HUES48 (cell line): ENCODE data around the gene GMFB.
A peak's percentile ranks its signal among the peaks of the same experiment; 100 is the strongest.

Source experiments
- H3K27ac ChIP-seq: one replicate; pipeline ENCODE4 v1.7.0; 2013; ENCODE audit warnings: low read depth, low read length, inconsistent platforms
- H3K27me3 ChIP-seq: 2 replicates; pipeline ENCODE4 v1.6.1; 2013; ENCODE audit warnings: mild to moderate bottlenecking, low read length; ENCODE audit not compliant: control insufficient read depth, insufficient read depth
- H3K36me3 ChIP-seq: 2 replicates; pipeline ENCODE4 v1.6.1; 2013; ENCODE audit warnings: low read length; ENCODE audit not compliant: control insufficient read depth, insufficient read depth
- H3K4me1 ChIP-seq: 2 replicates; pipeline ENCODE4 v1.6.1; 2013; ENCODE audit warnings: mild to moderate bottlenecking, low read length; ENCODE audit not compliant: control insufficient read depth, insufficient read depth
- H3K4me3 ChIP-seq: 2 replicates; pipeline ENCODE4 v1.5.1; 2013; ENCODE audit warnings: mild to moderate bottlenecking, low read depth, low read length
- H3K9ac ChIP-seq: 2 replicates; pipeline ENCODE4 v1.6.1; 2013; ENCODE audit warnings: mild to moderate bottlenecking, low read depth, low read length, moderate library complexity
- H3K9me3 ChIP-seq: 2 replicates; pipeline ENCODE4 v1.6.1; 2013; ENCODE audit warnings: low read length; ENCODE audit not compliant: control insufficient read depth, insufficient read depth

The GMFB gene

DNA sequence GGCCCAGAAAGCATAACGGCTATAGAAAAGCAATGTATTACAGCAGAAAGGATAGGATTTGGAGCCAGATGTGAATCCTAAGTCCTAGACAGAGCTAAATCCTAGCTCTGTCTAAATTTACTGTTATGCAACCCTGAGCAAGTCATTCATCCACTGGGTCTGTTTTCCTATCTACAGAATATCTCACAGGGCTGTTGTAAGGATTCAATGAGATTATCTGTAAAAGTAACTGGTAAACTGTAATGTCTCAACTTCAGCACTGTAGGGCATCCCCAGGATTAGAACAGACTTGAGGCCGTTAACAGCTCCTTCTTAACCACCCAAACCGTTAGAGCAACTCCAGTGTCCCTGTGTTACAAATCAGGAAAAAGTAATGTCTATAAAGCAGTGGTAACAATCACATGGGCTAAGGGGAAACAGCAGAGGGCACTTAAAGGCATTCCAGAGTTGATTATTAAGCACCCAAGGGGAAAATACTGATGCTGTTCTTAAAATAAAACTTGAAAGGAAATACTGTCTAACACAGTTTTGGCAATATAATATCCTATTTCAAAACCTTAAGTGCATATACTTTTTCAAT, 10.1 kb downstream of the GMFB start:
- no peaks in the 10 kb centered on the region for H3K27me3 ChIP-seq
- no peaks in the 10 kb centered on the region for H3K9me3 ChIP-seq
- no peak overlapping the region for H3K27ac ChIP-seq
- H3K36me3 ChIP-seq = peaks cover 99% of the 10 kb centered on the region
- no peak overlapping the region for H3K4me3 ChIP-seq
- H3K4me1 ChIP-seq = no peaks in the 10 kb centered on the region
- H3K9ac ChIP-seq = no peak overlapping the region

DNA sequence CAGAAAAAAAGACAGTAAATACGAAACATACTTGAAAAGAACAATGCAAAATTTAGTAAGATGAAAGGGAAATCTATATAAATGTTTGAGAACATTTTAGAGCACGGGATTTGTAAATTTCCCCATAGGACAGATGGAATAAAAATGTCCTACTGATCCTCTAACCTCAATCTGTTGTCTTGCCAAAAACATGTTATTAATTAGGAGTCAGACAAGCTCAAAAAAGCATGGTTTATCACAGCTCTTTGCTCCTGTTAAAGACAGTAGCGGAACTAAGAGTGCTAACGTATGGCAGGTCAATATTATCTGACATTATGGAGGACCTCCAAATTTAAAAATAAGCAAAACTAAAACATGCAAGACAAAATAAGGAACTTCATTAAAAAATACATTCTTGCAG, 12.9 kb downstream of the GMFB start:
- Histone ChIP-seq H3K36me3 (peaks cover 73% of the 10 kb centered on the region), H3K4me3 (no peak overlapping the region), H3K27ac (no peak overlapping the region), H3K9me3 (no peaks in the 10 kb centered on the region), H3K27me3 (no peaks in the 10 kb centered on the region), H3K9ac (no peak overlapping the region), H3K4me1 (peaks cover 12% of the 10 kb centered on the region)

DNA sequence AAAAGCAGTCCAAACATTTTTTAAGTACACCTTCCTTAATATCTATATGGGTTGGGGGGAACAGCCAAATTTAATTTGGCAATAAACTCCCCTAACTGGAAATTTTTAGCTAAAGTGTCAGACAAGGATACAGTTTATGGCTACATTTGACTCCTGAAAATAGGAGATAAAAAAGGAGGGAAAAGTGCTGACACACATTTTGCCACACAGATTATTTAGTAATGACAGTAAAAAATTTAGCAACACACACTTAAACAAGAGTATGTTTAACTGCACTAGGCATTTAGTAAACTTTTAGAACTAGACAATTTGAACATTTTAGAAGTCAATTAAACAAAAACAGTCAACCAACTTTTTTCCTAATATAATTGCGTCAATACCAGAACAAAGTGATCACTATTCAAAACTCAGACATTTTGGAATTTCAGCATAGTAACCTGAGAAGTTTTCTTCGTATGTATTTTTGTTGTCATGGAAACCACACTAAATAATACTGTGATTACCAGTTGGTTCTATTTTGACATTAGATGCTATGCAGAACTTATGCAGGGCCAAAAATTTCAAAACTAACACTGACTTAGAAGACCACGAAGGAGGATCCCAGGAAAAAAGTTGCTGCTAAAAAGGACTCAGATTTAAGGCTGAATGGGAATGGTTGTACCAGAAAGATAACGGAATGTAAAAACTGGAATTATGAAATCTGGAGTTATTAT, 13.4 kb downstream of the GMFB start:
- Histone ChIP-seq H3K27me3 (no peaks in the 10 kb centered on the region), H3K9ac (no peak overlapping the region), H3K27ac (no peak overlapping the region), H3K36me3 (peaks cover 67% of the 10 kb centered on the region), H3K4me1 (peaks cover 12% of the 10 kb centered on the region), H3K9me3 (no peaks in the 10 kb centered on the region), H3K4me3 (no peak overlapping the region)

DNA sequence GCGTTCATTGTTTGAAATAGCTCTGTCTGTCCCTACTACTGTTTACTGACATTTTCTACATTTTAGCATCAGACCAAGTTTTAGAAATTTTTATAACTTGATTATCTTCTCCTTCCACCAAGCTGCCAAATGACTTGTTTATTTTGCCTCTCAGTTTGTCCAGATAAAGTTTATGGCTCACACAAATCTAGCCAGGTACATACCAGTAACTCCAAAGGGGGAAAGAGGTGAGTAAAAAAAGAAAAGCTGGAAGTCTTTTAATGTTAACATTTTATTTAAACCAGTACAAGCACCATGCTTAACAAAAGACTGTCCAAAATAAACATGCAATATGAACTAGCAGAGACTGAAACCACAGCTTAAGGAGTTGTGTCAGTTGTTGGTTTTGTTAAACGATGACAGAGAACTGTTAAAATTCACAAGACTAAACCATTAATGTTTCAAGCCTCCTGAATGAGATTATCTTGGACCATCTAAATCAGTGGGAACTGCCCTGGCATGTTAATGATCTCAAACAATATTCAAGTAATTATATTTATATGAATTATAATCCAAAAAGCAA, 14.5 kb downstream of the GMFB start:
- peaks cover 57% of the 10 kb centered on the region for H3K36me3 ChIP-seq
- no peak overlapping the region for H3K27ac ChIP-seq
- no peak overlapping the region for H3K9ac ChIP-seq

DNA sequence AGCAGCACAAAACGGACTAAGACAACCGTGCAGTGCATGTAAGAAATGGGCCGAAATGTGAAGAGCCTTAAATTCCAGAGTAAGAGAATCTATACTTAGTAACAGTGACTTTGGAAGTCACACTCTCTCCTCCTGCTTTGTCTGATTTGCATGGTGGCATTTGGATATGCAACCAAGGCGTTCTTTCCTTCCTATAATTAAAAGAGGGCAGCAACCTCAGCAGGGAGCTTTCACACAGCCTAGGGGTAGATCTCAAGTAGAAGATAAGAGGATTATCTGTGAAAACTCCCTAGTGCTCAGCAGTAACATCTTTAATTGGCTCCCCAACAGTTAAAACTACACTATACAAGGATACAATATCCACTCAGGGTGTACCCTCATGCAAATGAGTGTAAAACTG, 16.5 kb downstream of the GMFB start:
- Histone ChIP-seq H3K27ac (peak overlapping the region; percentile 60), H3K4me1 (peaks cover 12% of the 10 kb centered on the region), H3K36me3 (peaks cover 37% of the 10 kb centered on the region), H3K9ac (no peak overlapping the region), H3K4me3 (no peak overlapping the region), H3K27me3 (no peaks in the 10 kb centered on the region), H3K9me3 (peaks cover 3% of the 10 kb centered on the region; the same call in 1 of the 2 replicates)

More for the DNA sequence above, 14.5 kb downstream of the GMFB start:
- Histone ChIP-seq H3K4me1 (peaks cover 12% of the 10 kb centered on the region), H3K4me3 (no peak overlapping the region), H3K9me3 (no peaks in the 10 kb centered on the region), H3K27me3 (no peaks in the 10 kb centered on the region)

DNA sequence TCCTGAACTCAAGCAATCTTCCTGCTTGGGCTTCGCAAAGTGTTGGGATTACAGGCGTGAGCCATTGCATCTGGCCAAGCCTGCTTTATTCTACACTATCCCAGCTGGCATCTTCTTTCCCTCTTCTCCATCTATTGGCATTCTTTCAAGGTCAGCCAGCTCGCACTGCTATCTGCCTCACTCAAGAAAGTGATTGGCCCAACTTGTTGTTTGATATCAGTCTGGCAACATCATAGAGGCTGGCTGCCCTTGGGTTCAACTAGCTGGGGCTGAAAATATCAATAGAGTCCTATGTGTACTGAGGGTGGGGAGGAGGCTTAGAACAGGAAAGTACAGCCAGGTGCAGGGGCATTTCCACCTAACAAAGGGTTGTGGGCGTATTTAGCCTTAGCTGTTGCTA, 17.1 kb downstream of the GMFB start:
- H3K4me3 ChIP-seq = no peak overlapping the region
- no peak overlapping the region for H3K27ac ChIP-seq
- no peak overlapping the region for H3K9ac ChIP-seq
- no peaks in the 10 kb centered on the region for H3K27me3 ChIP-seq
- peaks cover 30% of the 10 kb centered on the region for H3K36me3 ChIP-seq
- peaks cover 3% of the 10 kb centered on the region; the same call in 1 of the 2 replicates for H3K9me3 ChIP-seq
- H3K4me1 ChIP-seq = peaks cover 12% of the 10 kb centered on the region

DNA sequence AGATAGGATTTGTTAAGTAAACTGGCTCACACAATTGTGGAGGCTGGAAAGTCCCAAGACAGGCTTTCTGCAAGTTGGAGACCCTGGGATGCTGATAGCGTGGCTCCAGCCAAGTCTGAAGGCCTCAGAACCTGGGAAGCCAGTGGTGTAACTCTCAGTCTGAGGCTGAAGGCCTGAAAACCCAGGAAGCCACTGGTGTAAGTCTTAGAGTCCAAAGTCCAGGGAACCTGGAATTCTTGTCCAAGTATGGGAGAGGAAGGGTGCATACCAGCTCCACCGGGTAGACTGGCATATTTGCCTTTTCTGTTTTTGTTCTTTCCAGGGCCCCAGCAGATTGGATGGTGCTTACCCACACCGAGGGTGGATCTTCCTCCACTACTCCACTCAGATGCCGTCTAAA, 18.1 kb downstream of the GMFB start:
- peaks cover 3% of the 10 kb centered on the region; the same call in 1 of the 2 replicates for H3K9me3 ChIP-seq
- H3K27ac ChIP-seq = no peak overlapping the region
- H3K9ac ChIP-seq = no peak overlapping the region
- H3K4me1 ChIP-seq = peaks cover 12% of the 10 kb centered on the region
- H3K27me3 ChIP-seq = no peaks in the 10 kb centered on the region
- H3K36me3 ChIP-seq = peaks cover 21% of the 10 kb centered on the region
- H3K4me3 ChIP-seq = no peak overlapping the region

DNA sequence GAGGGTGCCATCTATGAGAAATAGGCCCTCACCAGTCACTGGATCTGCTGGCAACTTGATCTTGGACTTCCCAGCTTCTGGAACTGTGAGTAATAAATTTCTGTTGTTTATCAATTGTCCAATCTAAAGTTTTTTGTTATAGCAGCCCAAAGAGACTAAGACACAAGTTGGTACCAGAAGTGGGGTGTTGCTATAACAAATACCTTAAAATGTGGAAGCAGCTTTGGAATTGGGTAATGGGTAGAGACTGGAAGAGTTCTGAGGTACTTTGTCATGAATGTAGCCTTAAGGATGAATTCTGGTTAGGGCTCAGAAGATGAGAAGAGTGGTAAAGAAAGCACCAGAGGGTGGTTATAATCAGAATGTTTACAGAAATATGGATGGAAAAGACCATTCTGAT, 21.5 kb downstream of the GMFB start:
- no peak overlapping the region for H3K27ac ChIP-seq
- no peak overlapping the region for H3K4me3 ChIP-seq
- peaks cover 4% of the 10 kb centered on the region; the same call in 1 of the 2 replicates for H3K4me1 ChIP-seq
- no peak overlapping the region for H3K9ac ChIP-seq
- peaks cover 3% of the 10 kb centered on the region; the same call in 1 of the 2 replicates for H3K9me3 ChIP-seq
- no peaks in the 10 kb centered on the region for H3K36me3 ChIP-seq
- no peaks in the 10 kb centered on the region for H3K27me3 ChIP-seq

DNA sequence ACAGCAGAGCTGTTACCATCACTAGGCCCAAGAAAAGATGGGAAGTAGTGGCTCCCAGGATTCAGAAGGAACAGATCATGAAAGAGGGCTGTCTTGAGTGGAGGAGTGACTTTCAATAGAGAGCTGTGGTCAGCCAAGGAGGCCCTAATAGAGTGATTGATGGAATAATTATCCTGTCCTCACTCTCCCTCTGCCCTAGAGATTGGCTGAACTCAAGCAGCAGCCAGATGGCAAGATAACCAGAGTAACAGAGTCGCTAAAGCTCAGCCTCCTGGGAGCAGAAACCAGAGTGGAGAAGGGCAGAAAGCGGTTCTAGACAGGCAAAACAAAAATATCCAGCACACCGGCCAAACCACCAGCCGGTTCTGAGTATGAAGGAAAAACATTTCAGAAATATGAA, 23.1 kb downstream of the GMFB start:
- Histone ChIP-seq H3K27me3 (no peaks in the 10 kb centered on the region), H3K27ac (no peak overlapping the region), H3K4me1 (no peaks in the 10 kb centered on the region), H3K4me3 (no peak overlapping the region), H3K9me3 (peaks cover 3% of the 10 kb centered on the region; the same call in 1 of the 2 replicates), H3K36me3 (no peaks in the 10 kb centered on the region), H3K9ac (no peak overlapping the region)

DNA sequence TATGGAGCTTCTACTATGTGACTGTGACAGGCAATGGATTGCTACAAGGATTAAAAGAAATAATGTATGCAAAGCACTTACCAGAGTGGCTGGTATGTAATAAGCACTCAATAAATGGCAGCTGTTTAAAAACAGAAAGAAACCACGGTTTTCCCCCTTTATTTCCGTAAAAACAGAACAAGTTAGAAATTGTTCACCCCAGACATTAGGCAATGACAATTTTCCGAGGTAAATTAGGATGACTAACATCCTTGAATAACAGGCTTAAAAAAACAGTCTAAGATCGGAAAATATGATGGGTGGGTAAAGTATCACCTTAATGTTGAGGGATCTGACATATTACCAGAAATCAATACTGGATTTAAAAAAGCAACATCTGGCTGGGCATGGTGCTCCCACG, 26.7 kb downstream of the GMFB start:
- Histone ChIP-seq H3K4me3 (no peak overlapping the region), H3K9ac (no peak overlapping the region), H3K36me3 (no peaks in the 10 kb centered on the region), H3K4me1 (no peaks in the 10 kb centered on the region), H3K27me3 (no peaks in the 10 kb centered on the region), H3K9me3 (peaks cover 9% of the 10 kb centered on the region), H3K27ac (no peak overlapping the region)

DNA sequence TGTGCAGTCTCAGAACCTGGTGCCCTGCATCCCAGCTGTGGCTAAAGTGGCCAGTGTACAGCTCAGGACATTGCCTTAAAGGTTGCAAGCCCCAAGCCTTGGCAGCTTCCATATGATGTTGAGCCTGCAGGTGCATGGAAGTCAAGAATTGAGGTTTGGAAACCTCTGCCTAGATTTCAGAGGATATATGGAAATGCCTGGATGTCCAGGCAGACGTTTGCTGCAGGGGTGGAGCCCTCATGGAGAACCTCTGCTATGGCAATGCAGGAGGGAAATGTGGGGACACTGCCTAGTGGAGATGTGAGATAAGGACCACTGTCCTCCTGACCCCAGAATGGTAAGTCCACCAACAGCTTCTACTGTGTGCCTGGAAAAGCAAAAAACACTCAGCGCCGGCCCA, 29.7 kb downstream of the GMFB start:
- Histone ChIP-seq H3K9me3 (peaks cover 9% of the 10 kb centered on the region), H3K27me3 (no peaks in the 10 kb centered on the region), H3K4me1 (no peaks in the 10 kb centered on the region), H3K4me3 (no peak overlapping the region), H3K36me3 (no peaks in the 10 kb centered on the region), H3K9ac (no peak overlapping the region), H3K27ac (no peak overlapping the region)
